H1 (cell line): Measurements from ENCODE around the gene BTBD9. TPM values are rescaled to one million over a fixed set of nuclear protein-coding genes. Genes with fewer than 3 reads are reported as not detected.

ENCODE experiments used
- CTCF ChIA-PET: fragments of 300-600 bp; sonication (Branson Sonifier 250); formaldehyde crosslinking; loops from one replicate; lab custom pipeline; 2021; ENCODE audit not compliant: partially characterized antibody; lab: Charles Lee
- POLR2A ChIA-PET: fragments of 300-600 bp; sonication (Branson Sonifier 250); formaldehyde crosslinking; loops from one replicate; lab custom pipeline; 2021; ENCODE audit warnings: inconsistent platforms; ENCODE audit not compliant: partially characterized antibody; lab: Charles Lee
- DNase-seq, 2 experiments: peaks; one replicate each; pipeline versions ENCODE4 v3.0.0 to v3.0.0-alpha.2; 2010 to 2022; ENCODE audit warnings: low spot score in 2 of 2, low read depth in 1 of 2, mixed read lengths in 1 of 2
- FAIRE-seq: peaks from 2 replicates; lab custom pipeline; 2011; peaks lifted over from hg19 to GRCh38; lab: Jason Lieb, UNC
- H2AFZ ChIP-seq: 2 replicates; pipeline ENCODE4 v1.8.1; 2012; ENCODE audit warnings: low read length, inconsistent platforms
- H2AK5ac ChIP-seq: 2 replicates; pipeline ENCODE4 v1.6.1; 2013; ENCODE audit warnings: low read depth, low read length
- H2BK120ac ChIP-seq: replicated peaks from 2 replicates; pipeline ENCODE3; 2013; ENCODE audit warnings: low read depth, low read length, inconsistent platforms
- H2BK12ac ChIP-seq: 2 replicates; pipeline ENCODE4 v1.6.1; 2013; ENCODE audit warnings: low read depth, low read length
- H2BK15ac ChIP-seq: 2 replicates; pipeline ENCODE4 v1.6.1; 2013; ENCODE audit warnings: low read length
- H2BK20ac ChIP-seq: 2 replicates; pipeline ENCODE4 v1.6.1; 2013; ENCODE audit warnings: low read length
- H2BK5ac ChIP-seq: 2 replicates; pipeline ENCODE4 v1.6.1; 2013; ENCODE audit warnings: low read depth, low read length
- H3K14ac ChIP-seq: 2 replicates; pipeline ENCODE4 v1.6.1; 2013; ENCODE audit warnings: inconsistent platforms; ENCODE audit not compliant: insufficient read length
- H3K18ac ChIP-seq: 2 replicates; pipeline ENCODE4 v1.6.1; 2013; ENCODE audit warnings: low read length; ENCODE audit errors: extremely low read depth
- H3K23ac ChIP-seq: 2 replicates; pipeline ENCODE4 v1.6.1; 2013; ENCODE audit warnings: inconsistent platforms; ENCODE audit not compliant: insufficient read length
- H3K23me2 ChIP-seq: 2 replicates; pipeline ENCODE4 v1.6.1; 2013; ENCODE audit warnings: low read depth, low read length
- H3K27ac ChIP-seq: 2 replicates; pipeline ENCODE4 v1.6.1; 2011; ENCODE audit warnings: low read depth, low read length, inconsistent platforms
- H3K27me3 ChIP-seq, 4 experiments: replicated peaks in 1 of 4; 1 replicate in 1 of 4; 2 replicates in 3 of 4; pipeline versions ENCODE4 v1.6.1 to v1.8.1; 2011 to 2013; ENCODE audit warnings: low read length in 3 of 4, mild to moderate bottlenecking in 3 of 4, inconsistent platforms in 2 of 4, mixed read lengths in 2 of 4, moderate library complexity in 1 of 4; ENCODE audit not compliant: control insufficient read depth in 3 of 4, insufficient read depth in 3 of 4; ENCODE audit errors: extremely low read depth in 1 of 4
- H3K36me3 ChIP-seq, 4 experiments: 2 replicates each; pipeline versions ENCODE4 v1.6.1 to v1.8.1; 2011 to 2013; ENCODE audit warnings: mild to moderate bottlenecking in 4 of 4, low read length in 3 of 4, moderate library complexity in 2 of 4, control low read depth in 1 of 4, inconsistent platforms in 1 of 4; ENCODE audit not compliant: insufficient read depth in 4 of 4, control insufficient read depth in 2 of 4
- H3K4ac ChIP-seq: replicated peaks from 2 replicates; pipeline ENCODE3; 2013; ENCODE audit warnings: low read length, low read depth, mixed read lengths, inconsistent platforms; ENCODE audit not compliant: insufficient read length
- H3K4me1 ChIP-seq, 4 experiments: replicated peaks in 1 of 4; 1 replicate in 1 of 4; 2 replicates in 3 of 4; pipeline versions ENCODE4 v1.6.1 to v1.8.1; 2011 to 2013; ENCODE audit warnings: low read length in 3 of 4, inconsistent platforms in 2 of 4, mixed read lengths in 1 of 4; ENCODE audit not compliant: insufficient read depth in 4 of 4, control insufficient read depth in 3 of 4
- H3K4me2 ChIP-seq, 2 experiments: 2 replicates each; pipeline versions ENCODE4 v1.6.1 to v1.8.1; 2011 to 2013; ENCODE audit warnings: low read depth in 2 of 2, low read length in 2 of 2, control low read depth in 1 of 2, inconsistent platforms in 1 of 2, mild to moderate bottlenecking in 1 of 2; ENCODE audit not compliant: insufficient read depth in 1 of 2
- H3K4me3 ChIP-seq, 4 experiments: fragments of 200-600, 300-600 bp in 1 of 4; sonication (generic), shearing (Covaris generic), sonication (Bioruptor Twin) in 1 of 4; 2 replicates each; pipeline versions ENCODE4 v1.5.1 to v1.8.1; 2011 to 2016; ENCODE audit warnings: low read length in 4 of 4, low read depth in 3 of 4, control low read depth in 2 of 4, inconsistent platforms in 2 of 4, mild to moderate bottlenecking in 2 of 4, mixed read lengths in 1 of 4, moderate library complexity in 1 of 4; ENCODE audit not compliant: insufficient read depth in 2 of 4; ENCODE audit errors: extremely low read depth in 1 of 4
- H3K56ac ChIP-seq: replicated peaks from 2 replicates; pipeline ENCODE3; 2013; ENCODE audit warnings: low read depth, mild to moderate bottlenecking, mixed read lengths, low read length, inconsistent platforms; ENCODE audit not compliant: insufficient read length
- H3K79me1 ChIP-seq: 2 replicates; pipeline ENCODE4 v1.6.1; 2013; ENCODE audit warnings: low read depth, low read length, control low read depth
- H3K79me2 ChIP-seq, 2 experiments: 2 replicates each; pipeline versions ENCODE4 v1.6.1 to v1.8.1; 2012 to 2013; ENCODE audit warnings: low read length in 2 of 2, mild to moderate bottlenecking in 2 of 2, inconsistent platforms in 1 of 2; ENCODE audit not compliant: insufficient read depth in 2 of 2, control insufficient read depth in 1 of 2
- H3K9ac ChIP-seq, 4 experiments: replicated peaks in 1 of 4; 1 replicate in 1 of 4; 2 replicates in 3 of 4; pipeline versions ENCODE4 v1.6.1 to v1.8.1; 2011 to 2013; ENCODE audit warnings: low read depth in 3 of 4, low read length in 3 of 4, control low read depth in 2 of 4, mild to moderate bottlenecking in 2 of 4, moderate library complexity in 2 of 4, inconsistent platforms in 1 of 4; ENCODE audit errors: extremely low read depth in 1 of 4
- H3K9me3 ChIP-seq, 2 experiments: 2 replicates each; pipeline versions ENCODE4 v1.6.1 to v1.8.1; 2012 to 2013; ENCODE audit warnings: mild to moderate bottlenecking in 2 of 2, moderate library complexity in 2 of 2, control low read depth in 1 of 2, inconsistent platforms in 1 of 2, low read depth in 1 of 2, low read length in 1 of 2, mixed read lengths in 1 of 2; ENCODE audit not compliant: insufficient read depth in 2 of 2
- H4K20me1 ChIP-seq, 2 experiments: replicated peaks in 1 of 2; 2 replicates each; pipeline versions ENCODE3 to v1.8.1; 2011 to 2013; ENCODE audit warnings: inconsistent platforms in 2 of 2, low read length in 2 of 2, mild to moderate bottlenecking in 1 of 2; ENCODE audit not compliant: insufficient read depth in 2 of 2, control insufficient read depth in 1 of 2
- H4K5ac ChIP-seq: 2 replicates; pipeline ENCODE4 v1.6.1; 2013; ENCODE audit warnings: low read length, low read depth, mixed read lengths, inconsistent platforms; ENCODE audit not compliant: insufficient read length
- H4K8ac ChIP-seq: 2 replicates; pipeline ENCODE4 v1.8.0; 2013; ENCODE audit warnings: mild to moderate bottlenecking, moderate library complexity, low read length, inconsistent platforms; ENCODE audit not compliant: insufficient read depth; ENCODE audit errors: extremely low read depth
- H4K91ac ChIP-seq: replicated peaks from 2 replicates; pipeline ENCODE3; 2013; ENCODE audit warnings: low read length, mixed read lengths, inconsistent platforms; ENCODE audit not compliant: insufficient read length
- CEBPB ChIP-seq: IDR thresholded peaks from 2 replicates; pipeline ENCODE4 v1.6.1; 2012; ENCODE audit warnings: low read depth, low read length
- CREB1 ChIP-seq: IDR thresholded peaks from 2 replicates; pipeline ENCODE4 v1.6.1; 2012; ENCODE audit warnings: inconsistent platforms
- CTCF ChIP-seq, 3 experiments: IDR thresholded peaks; 1 replicate in 2 of 3; 2 replicates in 1 of 3; pipeline versions ENCODE4 v1.5.1 to v1.6.1; 2011; ENCODE audit warnings: low read length in 3 of 3, mild to moderate bottlenecking in 3 of 3, inconsistent platforms in 2 of 3, low read depth in 1 of 3, moderate library complexity in 1 of 3; ENCODE audit not compliant: insufficient read depth in 1 of 3; ENCODE audit errors: control extremely low read depth in 1 of 3
- JUN ChIP-seq: IDR thresholded peaks from 2 replicates; pipeline ENCODE4 v1.6.1; 2011; ENCODE audit warnings: low read depth, mild to moderate bottlenecking, improper control_type of control experiment, low read length
- POU5F1 ChIP-seq: IDR thresholded peaks from 2 replicates; pipeline ENCODE4 v1.6.1; 2011; ENCODE audit warnings: low read depth, mild to moderate bottlenecking, low read length, moderate library complexity
- WGBS, 2 experiments: shearing (Covaris generic) in 1 of 2; methylation state at CpG; one replicate each; pipeline versions ENCODE4 v1.1.6 to v1.1.7; 2013 to 2015; ENCODE audit warnings: low lambda C conversion rate in 2 of 2, mixed read lengths in 2 of 2, inconsistent platforms in 1 of 2, low coverage in 1 of 2, missing lambda C conversion rate in 1 of 2; ENCODE audit not compliant: insufficient replicate concordance in 2 of 2, insufficient coverage in 1 of 2, insufficient read length in 1 of 2; ENCODE audit errors: extremely low coverage in 1 of 2, missing lambda C conversion rate in 1 of 2; 5-methylcytosine and 5-hydroxymethylcytosine counted together
- polyA plus RNA-seq, 7 experiments: library from polyadenylated mRNA; depleted of rRNA in 3 of 7; stranded (reverse) in 5 of 7; unstranded in 2 of 7; fragments of >200 nt in 5 of 7; fragments of 200-250 nt in 2 of 7; gene quantifications; 1 replicate in 5 of 7; 2 replicates in 1 of 7; 4 replicates in 1 of 7; pipeline versions ENCODE4 v1.2.1 to v1.2.3, GENCODE V29; 2011 to 2013; ENCODE audit warnings: missing spikeins in 2 of 7, mixed read lengths in 2 of 7
- total RNA-seq: library from RNA; stranded (reverse); fragmentation: NEBNext Ultra II Directional; extraction: Animal tissue kit (Norgen Biotek cat#: 25700); gene quantifications from 2 replicates; pipeline ENCODE4 v1.2.1, GENCODE V29; 2021

The BTBD9 gene
- total and polyA plus RNA-seq, 2 of the 8 experiments (the other 6 are each of a cell fraction or from before 2014, with no cell fraction given), result 0.92 to 4.1 TPM

DNA sequence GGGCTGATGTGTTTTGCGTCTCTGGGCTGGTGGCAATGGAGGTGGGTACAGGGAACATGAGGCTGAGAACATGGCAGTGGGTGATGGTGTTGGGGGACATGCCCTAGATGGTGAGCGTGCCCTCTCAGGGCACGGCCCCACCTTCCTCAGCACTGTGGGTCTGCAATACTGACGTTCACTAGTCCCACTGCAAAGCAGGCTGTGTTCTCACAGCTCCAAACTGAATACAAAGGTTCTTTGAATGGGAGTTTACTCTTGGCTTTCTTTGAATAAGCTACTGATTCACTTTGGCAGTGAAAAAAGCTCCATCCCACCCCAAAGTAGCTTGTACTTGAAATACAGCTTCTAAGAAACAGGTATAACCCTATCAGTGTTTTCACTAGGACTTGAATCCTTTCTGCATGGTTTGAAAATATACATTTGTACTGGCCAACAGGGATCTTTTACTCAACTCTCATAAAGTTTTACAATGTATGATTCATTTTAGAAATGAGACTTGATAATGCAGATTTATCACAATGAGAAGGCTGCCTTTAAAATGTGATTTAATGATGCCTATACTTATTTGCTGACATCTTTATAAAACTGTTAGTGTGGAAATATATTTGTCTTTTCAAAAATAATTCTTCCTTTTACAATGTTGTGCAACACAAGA is 419.5 kb downstream of the BTBD9 start:
- H3K9ac ChIP-seq, result no peak overlapping the region
- no peaks in the 10 kb centered on the region for H3K79me1 ChIP-seq
- FAIRE-seq (no peak), DNase-seq (no peak)
- H3K79me2 ChIP-seq, result no peaks in the 10 kb centered on the region
- no peak overlapping the region for H3K23ac ChIP-seq
- H3K23me2 ChIP-seq, result no peaks in the 10 kb centered on the region
- no peak overlapping the region for H4K5ac ChIP-seq
- H2BK120ac ChIP-seq, result no peak overlapping the region
- H4K20me1 ChIP-seq, result peaks cover 0 to 2% of the 10 kb centered on the region in 2 experiments
- H2BK5ac ChIP-seq, result no peak overlapping the region
- H3K9me3 ChIP-seq, result no peaks in the 10 kb centered on the region
- H2BK15ac ChIP-seq, result no peak overlapping the region
- H4K8ac ChIP-seq, result no peak overlapping the region
- H2BK20ac ChIP-seq, result no peak overlapping the region
- peaks cover 0 to 6% (median 2%) of the 10 kb centered on the region in 4 experiments; a peak in 3 of 7 replicates for H3K4me1 ChIP-seq
- CTCF ChIA-PET, result interaction anchor here (0.5 to 1.2 kb wide), 2 partner anchors 12 to 115 kb away, joined by 3 read pairs; no protein-coding TSS in a partner anchor
- no peak overlapping the region for H3K4me3 ChIP-seq
- no peak overlapping the region for H3K14ac ChIP-seq
- H3K4ac ChIP-seq, result no peak overlapping the region
- H3K27me3 ChIP-seq, result no peaks in the 10 kb centered on the region
- TF ChIP-seq CREB1 (no peak), POU5F1 (no peak), JUN (no peak), CEBPB (0 out of 2 replicates have a peak, but pooled peaks have one; percentile 2), CTCF (IDR thresholded peaks at IDR 0.05; ENCODE audit: control extremely low read depth in 1 of 3, insufficient read depth in 1 of 3, low read depth in 1 of 3, low read length in 3 of 3) (no peak)
- no peak overlapping the region for H3K18ac ChIP-seq
- no peak overlapping the region for H3K4me2 ChIP-seq
- H2AK5ac ChIP-seq, result no peak overlapping the region
- no peaks in the 10 kb centered on the region for H3K36me3 ChIP-seq
- POLR2A ChIA-PET, result no interaction called here
- H3K56ac ChIP-seq, result no peak overlapping the region
- no peak overlapping the region for H2BK12ac ChIP-seq
- no peak overlapping the region for H3K27ac ChIP-seq
- H4K91ac ChIP-seq, result peak overlapping the region; percentile 60
- no peak overlapping the region for H2AFZ ChIP-seq
- 85% methylated on average over 4 of the region's 4 CpGs; no CpG with 5 or more reads in 1 of the 2 experiments for WGBS, 2 experiments
